ENCODE results near the gene SNX32. TPM values are rescaled to one million over a fixed set of nuclear protein-coding genes. Genes with fewer than 3 reads are reported as not detected.

Gene SNX32
- total RNA-seq, 1 experiment from 2014 or later, result not detected

DNA sequence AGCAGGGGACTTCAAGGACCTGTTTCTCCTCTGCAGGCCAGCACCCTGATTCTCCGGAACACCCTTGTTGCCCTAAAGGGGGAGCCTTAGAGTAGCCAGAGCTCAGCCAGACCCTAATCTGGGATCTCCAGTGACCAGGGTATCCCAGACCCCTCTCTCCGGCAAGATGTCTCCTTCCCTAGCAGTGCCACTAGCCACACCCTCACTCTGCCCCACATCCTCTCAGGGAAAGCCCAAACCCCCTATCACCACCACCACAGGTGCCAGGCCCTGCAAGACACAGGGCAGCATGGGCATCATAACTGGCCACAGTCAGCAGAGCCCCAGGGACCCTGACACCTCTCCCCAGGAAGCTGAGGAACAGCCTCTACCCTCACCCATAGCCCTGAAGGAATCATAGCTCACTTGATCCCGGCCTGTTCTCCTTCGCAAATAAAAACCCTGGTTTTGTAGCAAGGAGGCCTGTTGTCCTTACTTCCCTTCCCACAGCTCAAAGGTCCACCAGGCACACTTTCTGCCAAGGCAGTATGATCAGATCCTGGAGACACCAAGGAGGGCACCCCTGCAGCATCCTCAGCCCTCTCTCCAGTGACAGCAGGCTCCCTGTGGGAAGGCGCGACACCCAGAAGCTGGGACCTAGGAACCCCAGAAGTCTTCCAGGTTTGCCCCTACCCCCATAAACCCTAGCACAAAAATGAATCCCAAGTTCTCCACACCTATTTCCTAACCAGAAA is 19.6 kb downstream of the SNX32 start:
- Histone ChIP-seq H3K36me3 (ENCODE audit: control insufficient read depth, insufficient read depth, low read length) (peaks cover 29% of the 10 kb centered on the region), H3K4me1 (ENCODE audit: control insufficient read depth, insufficient read depth, low read length) (peaks cover 36% of the 10 kb centered on the region), H3K27me3 (ENCODE audit: control insufficient read depth, insufficient read depth, low read length) (no peaks in the 10 kb centered on the region), H3K4me3 (ENCODE audit: low read depth in 2 of 2, low read length in 2 of 2) (no peak overlapping the region), H3K27ac (ENCODE audit: low read length) (peak overlapping the region; percentile 18; the same call in 1 of the 2 replicates), H3K9me3 (ENCODE audit: control insufficient read depth, insufficient read depth, low read depth, low read length) (no peaks in the 10 kb centered on the region)
- ChIA-PET CTCF (no interaction called here), POLR2A (interaction anchor here (0.5 to 1.6 kb wide), 3 partner anchors 18 to 274 kb away, joined by 5 to 8 read pairs (median 5); partner anchors contain the start of gene KAT5)
- TF ChIP-seq, protein P1, sequence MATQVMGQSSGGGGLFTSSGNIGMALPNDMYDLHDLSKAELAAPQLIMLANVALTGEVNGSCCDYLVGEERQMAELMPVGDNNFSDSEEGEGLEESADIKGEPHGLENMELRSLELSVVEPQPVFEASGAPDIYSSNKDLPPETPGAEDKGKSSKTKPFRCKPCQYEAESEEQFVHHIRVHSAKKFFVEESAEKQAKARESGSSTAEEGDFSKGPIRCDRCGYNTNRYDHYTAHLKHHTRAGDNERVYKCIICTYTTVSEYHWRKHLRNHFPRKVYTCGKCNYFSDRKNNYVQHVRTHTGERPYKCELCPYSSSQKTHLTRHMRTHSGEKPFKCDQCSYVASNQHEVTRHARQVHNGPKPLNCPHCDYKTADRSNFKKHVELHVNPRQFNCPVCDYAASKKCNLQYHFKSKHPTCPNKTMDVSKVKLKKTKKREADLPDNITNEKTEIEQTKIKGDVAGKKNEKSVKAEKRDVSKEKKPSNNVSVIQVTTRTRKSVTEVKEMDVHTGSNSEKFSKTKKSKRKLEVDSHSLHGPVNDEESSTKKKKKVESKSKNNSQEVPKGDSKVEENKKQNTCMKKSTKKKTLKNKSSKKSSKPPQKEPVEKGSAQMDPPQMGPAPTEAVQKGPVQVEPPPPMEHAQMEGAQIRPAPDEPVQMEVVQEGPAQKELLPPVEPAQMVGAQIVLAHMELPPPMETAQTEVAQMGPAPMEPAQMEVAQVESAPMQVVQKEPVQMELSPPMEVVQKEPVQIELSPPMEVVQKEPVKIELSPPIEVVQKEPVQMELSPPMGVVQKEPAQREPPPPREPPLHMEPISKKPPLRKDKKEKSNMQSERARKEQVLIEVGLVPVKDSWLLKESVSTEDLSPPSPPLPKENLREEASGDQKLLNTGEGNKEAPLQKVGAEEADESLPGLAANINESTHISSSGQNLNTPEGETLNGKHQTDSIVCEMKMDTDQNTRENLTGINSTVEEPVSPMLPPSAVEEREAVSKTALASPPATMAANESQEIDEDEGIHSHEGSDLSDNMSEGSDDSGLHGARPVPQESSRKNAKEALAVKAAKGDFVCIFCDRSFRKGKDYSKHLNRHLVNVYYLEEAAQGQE (IDR thresholded peaks at IDR 0.05; ENCODE audit: insufficient read depth in 1 of 2, low read depth in 2 of 2, low read length in 1 of 2), result no peak
- TF ChIP-seq SIN3A (IDR thresholded peaks at IDR 0.05; ENCODE audit: borderline replicate concordance, insufficient read depth, low read depth, low read length), result peak; percentile 39; the same call in 1 of the 2 replicates
- TF ChIP-seq POLR2AphosphoS5 (IDR thresholded peaks at IDR 0.05; ENCODE audit: low read depth, low read length), result peak; percentile 79; the same call in 1 of the 2 replicates
- no peak for TF ChIP-seq TCF7L2 (IDR thresholded peaks at IDR 0.05; ENCODE audit: low read depth, low read length)
- TF ChIP-seq, protein P2, sequence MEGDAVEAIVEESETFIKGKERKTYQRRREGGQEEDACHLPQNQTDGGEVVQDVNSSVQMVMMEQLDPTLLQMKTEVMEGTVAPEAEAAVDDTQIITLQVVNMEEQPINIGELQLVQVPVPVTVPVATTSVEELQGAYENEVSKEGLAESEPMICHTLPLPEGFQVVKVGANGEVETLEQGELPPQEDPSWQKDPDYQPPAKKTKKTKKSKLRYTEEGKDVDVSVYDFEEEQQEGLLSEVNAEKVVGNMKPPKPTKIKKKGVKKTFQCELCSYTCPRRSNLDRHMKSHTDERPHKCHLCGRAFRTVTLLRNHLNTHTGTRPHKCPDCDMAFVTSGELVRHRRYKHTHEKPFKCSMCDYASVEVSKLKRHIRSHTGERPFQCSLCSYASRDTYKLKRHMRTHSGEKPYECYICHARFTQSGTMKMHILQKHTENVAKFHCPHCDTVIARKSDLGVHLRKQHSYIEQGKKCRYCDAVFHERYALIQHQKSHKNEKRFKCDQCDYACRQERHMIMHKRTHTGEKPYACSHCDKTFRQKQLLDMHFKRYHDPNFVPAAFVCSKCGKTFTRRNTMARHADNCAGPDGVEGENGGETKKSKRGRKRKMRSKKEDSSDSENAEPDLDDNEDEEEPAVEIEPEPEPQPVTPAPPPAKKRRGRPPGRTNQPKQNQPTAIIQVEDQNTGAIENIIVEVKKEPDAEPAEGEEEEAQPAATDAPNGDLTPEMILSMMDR (IDR thresholded peaks at IDR 0.05), result peak; percentile 55
- ATAC-seq (no peak), DNase-seq (ENCODE audit: low read depth, low spot score) (no peak)
- BruUV-seq (replicated peaks), result no TSS peak
- intact Hi-C loops (cut with micrococcal nuclease; ENCODE audit: unreplicated experiment), result loop anchor here (10.0 kb wide), 1 partner anchor 299 kb away; the partner anchor contains the start of gene LTBP3
- in situ Hi-C loops (cut with HindIII; ENCODE audit: low pct_unique_long_range_greater_than_20kb, low sequenced_read_pairs), result no loop called here

DNA sequence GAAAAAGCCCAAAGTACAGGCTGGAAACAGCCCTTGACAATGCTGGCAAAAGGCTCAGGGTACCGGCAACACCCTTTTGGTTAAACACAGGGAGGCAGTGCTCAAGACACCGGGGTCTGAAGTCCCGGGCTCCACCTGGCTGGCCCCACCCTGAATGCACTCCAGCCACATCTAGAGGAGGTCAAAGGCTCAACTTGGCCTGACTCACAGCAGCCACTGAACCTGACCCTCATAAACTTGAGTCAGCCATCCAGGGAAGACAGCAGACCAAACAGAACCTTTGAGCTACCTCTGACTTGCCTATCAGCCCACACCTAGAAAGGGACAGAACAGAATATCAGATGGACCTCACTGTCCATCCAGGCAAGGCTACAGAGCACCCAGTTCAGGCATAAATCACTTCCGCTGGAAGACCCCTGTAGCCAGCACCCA is 20.4 kb downstream of the SNX32 start:
- Histone ChIP-seq H3K9me3 (ENCODE audit: control insufficient read depth, insufficient read depth, low read depth, low read length) (no peaks in the 10 kb centered on the region), H3K36me3 (ENCODE audit: control insufficient read depth, insufficient read depth, low read length) (peaks cover 29% of the 10 kb centered on the region), H3K27me3 (ENCODE audit: control insufficient read depth, insufficient read depth, low read length) (no peaks in the 10 kb centered on the region), H3K4me1 (ENCODE audit: control insufficient read depth, insufficient read depth, low read length) (peaks cover 34% of the 10 kb centered on the region), H3K27ac (ENCODE audit: low read length) (peak overlapping the region; percentile 8; the same call in 1 of the 2 replicates), H3K4me3 (ENCODE audit: low read depth in 2 of 2, low read length in 2 of 2) (no peak overlapping the region)
- no peak for DNase-seq (ENCODE audit: low read depth, low spot score)
- ChIA-PET CTCF (no interaction called here), POLR2A (interaction anchor here (1.2 kb wide), 1 partner anchor 142 kb away, joined by 8 read pairs; the partner anchor contains the start of gene KAT5)
- no peak for ATAC-seq
- TF ChIP-seq, protein P2 (IDR thresholded peaks at IDR 0.05), result no peak
- no peak for TF ChIP-seq POLR2AphosphoS5 (IDR thresholded peaks at IDR 0.05; ENCODE audit: low read depth, low read length)
- no peak for TF ChIP-seq TCF7L2 (IDR thresholded peaks at IDR 0.05; ENCODE audit: low read depth, low read length)
- no peak for TF ChIP-seq SIN3A (IDR thresholded peaks at IDR 0.05; ENCODE audit: borderline replicate concordance, insufficient read depth, low read depth, low read length)
- TF ChIP-seq, protein P1 (IDR thresholded peaks at IDR 0.05; ENCODE audit: insufficient read depth in 1 of 2, low read depth in 2 of 2, low read length in 1 of 2), result no peak
- BruUV-seq (replicated peaks), result no TSS peak
- in situ Hi-C loops (cut with HindIII; ENCODE audit: low pct_unique_long_range_greater_than_20kb, low sequenced_read_pairs) (no loop called here), intact Hi-C loops (cut with micrococcal nuclease; ENCODE audit: unreplicated experiment) (loop anchor here (10.0 kb wide), 1 partner anchor 299 kb away; the partner anchor contains the start of gene LTBP3)

Measured in Panc1 (cell line).